GM18858 (cell line): ENCODE measurements around the gene HCN4.

Source experiments
- ATAC-seq: cut with Tn5 transposase; IDR thresholded peaks from one replicate; pipeline ENCODE4 v1.9.1; 2021; ENCODE audit not compliant: unreplicated experiment

HCN4 gene

GRCh38 chr15:73298522-73299245 lies 70.1 kb downstream of the HCN4 start:
- ATAC-seq: no peak

DNA sequence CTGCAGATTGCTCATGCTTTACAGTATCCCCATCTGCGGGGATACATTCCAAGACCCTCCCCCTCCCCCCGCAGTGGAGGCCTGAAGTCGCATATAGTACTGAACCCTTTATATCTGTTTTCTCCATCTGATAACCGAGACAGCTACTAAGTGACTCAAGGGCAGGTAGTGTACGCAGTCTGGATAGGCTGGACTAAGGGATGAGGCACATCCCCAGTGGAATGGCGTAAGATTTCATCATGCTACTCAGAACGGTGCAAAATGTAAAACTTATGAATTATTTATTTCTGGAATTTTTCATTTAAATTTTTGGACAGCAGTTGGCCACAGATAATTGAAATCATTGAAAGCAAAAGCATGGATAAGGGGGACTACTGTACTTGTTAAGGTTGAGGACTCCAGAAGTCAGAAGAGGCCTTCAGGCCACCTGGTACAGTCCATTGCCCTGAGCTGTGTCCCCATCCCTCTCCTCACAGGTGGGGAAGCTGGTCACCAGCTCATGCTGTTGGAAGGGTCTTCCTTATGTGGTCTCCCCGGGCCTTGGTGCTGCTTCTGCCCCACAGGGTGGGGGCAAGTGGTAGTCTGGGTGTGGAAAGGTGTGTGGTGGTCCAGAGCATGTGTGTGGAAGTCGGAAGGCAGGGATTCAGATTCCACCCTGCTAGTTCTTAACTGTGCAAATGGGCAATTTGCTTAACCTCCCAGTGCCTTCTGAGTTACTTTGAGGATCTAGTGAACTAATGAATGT lies 72.0 kb downstream of the HCN4 start:
- no peak for ATAC-seq

DNA sequence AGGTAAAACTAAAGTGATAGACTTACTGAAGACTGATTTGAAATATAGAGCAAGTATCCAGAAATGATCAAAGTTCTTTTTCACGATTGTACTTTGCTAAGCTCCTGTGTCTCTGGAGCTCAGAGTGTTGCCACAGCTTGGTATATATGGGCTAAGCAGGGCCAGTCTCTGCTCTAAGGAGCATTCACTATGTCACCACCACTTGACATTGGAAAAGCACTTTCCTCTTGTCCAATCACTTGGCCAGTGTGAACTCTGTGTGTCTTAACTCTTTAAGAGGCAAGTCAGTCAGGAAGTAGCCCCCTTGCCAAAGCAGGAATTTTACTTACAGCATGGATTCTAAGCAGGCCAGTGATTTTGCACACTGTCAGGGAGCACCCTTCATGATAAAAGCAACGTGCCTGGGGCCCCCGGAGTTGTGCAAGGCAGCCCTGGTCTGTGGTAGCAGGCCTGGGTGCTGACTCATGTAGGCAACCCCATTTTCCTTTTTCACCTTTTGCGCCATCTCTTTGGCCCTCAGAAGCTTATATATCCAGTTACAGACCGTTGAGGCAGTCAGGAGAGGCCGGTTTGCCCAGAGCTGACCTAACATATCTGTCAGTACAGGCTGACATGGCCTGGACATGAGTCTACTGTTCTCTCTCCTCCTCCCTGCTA lies 73.0 kb downstream of the HCN4 start:
- no peak for ATAC-seq

DNA sequence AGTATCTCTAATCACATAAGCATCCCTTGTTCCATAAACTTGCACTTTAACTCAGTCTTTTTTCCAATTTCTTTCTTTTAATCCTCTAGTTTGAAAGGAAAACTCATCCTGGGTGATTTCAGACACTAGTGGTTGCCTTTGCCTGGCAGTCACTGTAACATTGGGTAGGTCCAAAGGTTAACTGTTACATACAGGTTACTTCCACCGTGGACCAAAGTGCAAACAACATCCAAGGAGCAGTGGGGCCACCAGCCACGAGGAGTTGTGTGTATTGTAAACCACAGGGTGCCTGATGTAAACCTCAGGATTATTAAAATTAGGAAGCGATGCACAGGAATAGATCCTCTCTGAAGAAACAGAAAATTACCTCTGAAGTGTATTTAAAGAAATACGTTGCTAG lies 75.0 kb downstream of the HCN4 start:
- no peak for ATAC-seq

DNA sequence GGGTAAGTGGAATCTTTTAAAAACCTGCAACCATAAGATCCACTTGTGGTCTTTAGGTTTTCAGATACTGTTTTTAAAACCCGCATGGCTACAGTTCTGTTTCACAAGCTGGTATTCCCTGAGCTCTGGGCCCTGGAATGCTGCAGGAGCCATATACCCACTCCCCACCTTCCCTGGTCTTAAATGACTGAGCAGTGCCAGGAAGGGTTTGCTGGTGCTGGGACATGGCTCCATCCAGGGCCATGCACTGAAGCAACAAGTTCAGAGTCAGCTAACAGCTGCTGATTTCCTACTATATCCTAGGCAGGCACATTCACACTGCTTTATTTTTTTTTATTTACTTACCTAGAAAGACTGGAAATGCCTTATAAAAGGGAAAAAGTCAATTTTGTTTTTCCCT lies 77.3 kb downstream of the HCN4 start:
- no peak for ATAC-seq

GRCh38 chr15:73287019-73287418 lies 81.7 kb downstream of the HCN4 start:
- no peak for ATAC-seq

- ATAC-seq: no peak
Measured at GRCh38 chr15:73286311-73286710, 82.4 kb downstream of the HCN4 start.

GRCh38 chr15:73284090-73284716 lies 84.6 kb downstream of the HCN4 start:
- no peak for ATAC-seq

DNA sequence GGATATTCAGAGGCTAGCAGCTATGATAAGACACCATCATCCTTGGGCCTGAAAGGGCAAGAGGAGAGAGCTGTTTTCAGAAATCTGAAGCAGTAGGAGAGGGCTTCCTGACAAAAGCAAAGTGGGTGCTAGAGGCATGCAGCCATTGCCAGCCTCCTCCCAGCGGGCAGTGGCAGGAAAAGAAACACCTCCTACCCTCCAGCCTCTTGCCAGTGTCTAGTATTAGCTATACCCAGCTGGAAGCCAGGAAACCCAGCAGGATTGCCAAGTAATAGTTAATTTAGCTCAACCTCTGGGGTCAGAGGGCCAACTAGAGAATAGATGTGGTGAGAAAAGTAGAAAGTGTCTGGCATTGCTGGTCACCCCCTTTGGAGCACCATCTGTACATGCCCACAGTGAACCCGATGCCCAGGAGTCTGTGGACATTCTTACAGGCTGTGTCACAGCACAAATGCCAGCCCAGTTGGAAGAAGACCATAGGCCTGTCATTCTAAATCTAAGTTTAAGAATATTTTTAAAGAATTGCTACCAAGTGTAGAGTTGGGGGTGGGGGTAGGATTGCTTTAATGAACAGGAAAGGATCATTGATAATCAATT lies 85.3 kb downstream of the HCN4 start:
- ATAC-seq: no peak

DNA sequence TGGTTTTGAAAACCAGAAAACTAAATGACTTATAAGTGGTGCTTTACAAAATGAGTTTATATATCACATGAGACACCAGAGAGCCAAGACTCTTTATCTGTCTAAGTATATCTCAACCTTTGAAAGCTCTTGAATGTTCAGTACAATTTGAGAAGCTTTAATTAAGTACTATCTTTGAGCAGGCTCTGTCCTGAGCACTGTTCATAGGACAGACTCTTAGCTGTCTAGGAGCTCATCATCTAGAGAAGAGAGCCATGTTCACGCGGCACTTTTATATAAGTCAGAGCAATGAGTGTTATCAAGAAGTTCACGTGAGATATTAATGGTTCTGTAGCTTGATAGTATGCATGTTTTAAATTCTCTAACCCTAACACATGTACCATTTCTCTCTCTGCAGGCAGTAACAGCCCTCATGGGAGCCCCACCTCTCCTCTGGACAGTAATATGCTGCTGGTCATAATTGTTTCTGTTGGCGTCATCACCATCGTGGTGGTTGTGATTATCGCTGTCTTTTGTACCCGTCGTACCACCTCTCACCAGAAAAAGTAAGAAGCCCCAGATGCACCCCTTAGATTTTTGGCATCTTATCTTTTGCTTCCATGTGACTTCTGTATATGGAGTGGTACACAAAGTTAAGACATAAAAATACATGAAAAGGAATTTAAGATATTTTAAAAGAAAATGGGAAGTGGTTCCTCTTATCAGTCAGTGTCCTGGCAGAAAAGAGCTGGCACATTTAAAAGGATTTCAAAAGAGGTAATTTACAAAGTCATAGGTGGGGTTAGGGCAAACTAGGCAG lies 86.0 kb downstream of the HCN4 start:
- ATAC-seq: no peak

GRCh38 chr15:73275862-73276261 lies 92.9 kb downstream of the HCN4 start:
- ATAC-seq: no peak

GRCh38 chr15:73273181-73274002 lies 95.4 kb downstream of the HCN4 start:
- ATAC-seq: no peak

- ATAC-seq: no peak
Measured at GRCh38 chr15:73270366-73271097, 98.2 kb downstream of the HCN4 start.
